Measurements from ENCODE around the gene AFAP1.
"Not testable (repeated sequence)": the region's sequence is repeated elsewhere in the genome, so short reads cannot be mapped to it uniquely, and the experiment has no call there.

Gene AFAP1

GRCh38 chr4:7945709-7946380 lies 6.2 kb upstream of the AFAP1 start:
- DNase-seq, result no peak

- DNase-seq, result no peak
These were observed 5.0 kb upstream of the AFAP1 start for GRCh38 chr4:7944599-7945220.

GRCh38 chr4:7943688-7944087 lies 4.0 kb upstream of the AFAP1 start:
- not testable (repeated sequence) for DNase-seq

- DNase-seq, result no peak
These were observed 3.5 kb upstream of the AFAP1 start for GRCh38 chr4:7943211-7943610.

GRCh38 chr4:7941965-7942496 lies 2.4 kb upstream of the AFAP1 start:
- no peak for DNase-seq

- DNase-seq, result no peak
These were observed 1.7 kb upstream of the AFAP1 start for GRCh38 chr4:7941111-7941964.

- no peak for DNase-seq
These were observed 868 bp downstream of the AFAP1 start for GRCh38 chr4:7938609-7939376.

GRCh38 chr4:7938266-7938608 lies 1.4 kb downstream of the AFAP1 start:
- no peak for DNase-seq

GRCh38 chr4:7937006-7937405 lies 2.7 kb downstream of the AFAP1 start:
- DNase-seq, result no peak

GRCh38 chr4:7933651-7934510 lies 5.8 kb downstream of the AFAP1 start:
- DNase-seq, result no peak

- DNase-seq, result no peak
These were observed 7.4 kb downstream of the AFAP1 start for GRCh38 chr4:7932287-7932686.

- no peak for DNase-seq
These were observed 10.3 kb downstream of the AFAP1 start for GRCh38 chr4:7929118-7929951.

GRCh38 chr4:7928711-7929110 lies 10.9 kb downstream of the AFAP1 start:
- DNase-seq, result no peak

GRCh38 chr4:7926822-7927221 lies 12.8 kb downstream of the AFAP1 start:
- no peak for DNase-seq

- no peak for DNase-seq
These were observed 15.1 kb downstream of the AFAP1 start for GRCh38 chr4:7924570-7924969.

- DNase-seq, result no peak
These were observed 15.5 kb downstream of the AFAP1 start for GRCh38 chr4:7924163-7924562.

GRCh38 chr4:7922466-7922865 lies 17.2 kb downstream of the AFAP1 start:
- DNase-seq, result no peak

GRCh38 chr4:7918981-7919380 lies 20.7 kb downstream of the AFAP1 start:
- DNase-seq, result no peak

GRCh38 chr4:7918187-7918586 lies 21.5 kb downstream of the AFAP1 start:
- DNase-seq, result not testable (repeated sequence)

- DNase-seq, result no peak
These were observed 22.0 kb downstream of the AFAP1 start for GRCh38 chr4:7917669-7918068.

GRCh38 chr4:7915875-7916242 lies 23.8 kb downstream of the AFAP1 start:
- DNase-seq, result no peak

All from activated CD4-positive, alpha-beta T cell treated with anti-CD3 and anti-CD28 coated beads, Interleukin-2, amount 50 U/mL, for 16 hours (primary cell).